LNCaP clone FGC (cell line): ENCODE measurements around the gene FHL3.

Experiments used
- DNase-seq: peaks from one replicate; pipeline ENCODE4 v3.0.0-alpha.2; 2011; ENCODE audit warnings: low read depth
- H3K4me3 ChIP-seq: 2 replicates; pipeline ENCODE4 v1.5.1; 2011; ENCODE audit warnings: mild to moderate bottlenecking, low read depth, low read length, control low read depth
- TF ChIP-seq, protein P1 (sequence below): IDR thresholded peaks from 2 replicates; pipeline ENCODE4 v1.5.1; 2012; ENCODE audit warnings: mild to moderate bottlenecking; ENCODE audit not compliant: control insufficient read depth, insufficient read depth; ENCODE audit errors: extremely low read depth

The FHL3 gene

GRCh38 chr1:38005195-38006007 is at the start of gene FHL3:
FHL3 (minus strand) TSS chr1:38005514; CDS start chr1:37999412, 6,102 bp downstream.
- no peak for DNase-seq
- TF ChIP-seq, protein P1, sequence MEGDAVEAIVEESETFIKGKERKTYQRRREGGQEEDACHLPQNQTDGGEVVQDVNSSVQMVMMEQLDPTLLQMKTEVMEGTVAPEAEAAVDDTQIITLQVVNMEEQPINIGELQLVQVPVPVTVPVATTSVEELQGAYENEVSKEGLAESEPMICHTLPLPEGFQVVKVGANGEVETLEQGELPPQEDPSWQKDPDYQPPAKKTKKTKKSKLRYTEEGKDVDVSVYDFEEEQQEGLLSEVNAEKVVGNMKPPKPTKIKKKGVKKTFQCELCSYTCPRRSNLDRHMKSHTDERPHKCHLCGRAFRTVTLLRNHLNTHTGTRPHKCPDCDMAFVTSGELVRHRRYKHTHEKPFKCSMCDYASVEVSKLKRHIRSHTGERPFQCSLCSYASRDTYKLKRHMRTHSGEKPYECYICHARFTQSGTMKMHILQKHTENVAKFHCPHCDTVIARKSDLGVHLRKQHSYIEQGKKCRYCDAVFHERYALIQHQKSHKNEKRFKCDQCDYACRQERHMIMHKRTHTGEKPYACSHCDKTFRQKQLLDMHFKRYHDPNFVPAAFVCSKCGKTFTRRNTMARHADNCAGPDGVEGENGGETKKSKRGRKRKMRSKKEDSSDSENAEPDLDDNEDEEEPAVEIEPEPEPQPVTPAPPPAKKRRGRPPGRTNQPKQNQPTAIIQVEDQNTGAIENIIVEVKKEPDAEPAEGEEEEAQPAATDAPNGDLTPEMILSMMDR, result no peak
- peak within 1 kb of the TSS; percentile 49 for H3K4me3 ChIP-seq

DNA sequence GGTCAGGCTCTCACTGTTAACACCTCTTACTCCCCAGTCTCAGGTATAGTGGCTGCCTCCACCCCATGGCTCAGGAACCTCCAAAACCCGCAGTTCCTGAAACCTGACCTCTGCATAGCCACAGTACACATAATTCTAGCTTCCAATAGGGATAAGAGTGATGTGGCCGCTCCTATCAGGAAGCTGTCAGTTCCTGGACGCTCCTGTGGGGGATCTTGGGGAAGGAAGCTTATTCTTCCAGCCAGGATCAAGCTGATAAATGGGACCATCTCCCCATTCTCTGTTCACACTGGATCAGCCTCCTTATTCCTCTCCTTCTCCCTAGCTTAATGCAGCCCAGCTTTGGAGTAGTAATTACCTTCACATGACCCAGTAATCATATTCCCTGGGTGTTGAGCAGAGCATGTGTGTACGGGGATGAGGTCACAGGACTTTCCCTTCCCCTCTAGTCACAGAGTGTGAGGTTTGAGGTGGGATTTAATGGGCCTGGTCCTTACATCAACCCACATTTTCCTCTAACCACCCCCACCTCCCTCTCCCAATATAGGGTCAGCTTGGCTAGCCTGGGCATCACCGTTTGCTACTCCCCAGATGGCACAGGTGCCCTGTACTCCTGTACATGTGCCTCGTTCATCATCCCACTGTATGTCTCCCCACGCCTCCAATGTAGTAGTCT is 48.2 kb upstream of the FHL3 start:
- no peak overlapping the region for H3K4me3 ChIP-seq
- TF ChIP-seq, protein P1, result no peak
- no peak for DNase-seq

- TF ChIP-seq, protein P1, result no peak
- no peak overlapping the region for H3K4me3 ChIP-seq
- DNase-seq, result no peak
Measured at GRCh38 chr1:38052750-38053415, 47.6 kb upstream of the FHL3 start.

DNA sequence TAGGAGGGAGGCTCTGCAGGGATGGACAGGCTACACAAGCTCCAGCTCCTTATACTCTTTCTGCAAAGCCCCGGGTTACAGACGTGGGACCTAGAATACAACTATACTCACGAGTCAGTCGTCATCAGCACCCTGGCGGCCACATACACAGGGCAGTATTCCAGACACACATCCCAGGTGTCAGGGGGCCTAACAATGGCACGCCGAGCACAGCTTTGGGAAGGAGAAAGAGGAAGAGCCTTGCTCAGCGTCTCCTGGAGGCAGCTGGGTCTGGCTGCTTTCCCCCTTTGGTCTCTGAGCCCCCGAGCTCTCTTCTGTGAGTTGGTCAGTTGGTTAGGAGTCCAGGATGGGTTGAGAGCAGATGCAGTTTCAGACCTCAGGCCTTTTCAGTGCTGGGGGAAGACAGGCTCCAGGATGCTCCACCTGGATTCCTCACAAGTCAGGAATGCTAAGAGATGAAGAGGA is 45.8 kb upstream of the FHL3 start:
- no peak for DNase-seq
- H3K4me3 ChIP-seq, result no peak overlapping the region
- TF ChIP-seq, protein P1, result no peak

DNA sequence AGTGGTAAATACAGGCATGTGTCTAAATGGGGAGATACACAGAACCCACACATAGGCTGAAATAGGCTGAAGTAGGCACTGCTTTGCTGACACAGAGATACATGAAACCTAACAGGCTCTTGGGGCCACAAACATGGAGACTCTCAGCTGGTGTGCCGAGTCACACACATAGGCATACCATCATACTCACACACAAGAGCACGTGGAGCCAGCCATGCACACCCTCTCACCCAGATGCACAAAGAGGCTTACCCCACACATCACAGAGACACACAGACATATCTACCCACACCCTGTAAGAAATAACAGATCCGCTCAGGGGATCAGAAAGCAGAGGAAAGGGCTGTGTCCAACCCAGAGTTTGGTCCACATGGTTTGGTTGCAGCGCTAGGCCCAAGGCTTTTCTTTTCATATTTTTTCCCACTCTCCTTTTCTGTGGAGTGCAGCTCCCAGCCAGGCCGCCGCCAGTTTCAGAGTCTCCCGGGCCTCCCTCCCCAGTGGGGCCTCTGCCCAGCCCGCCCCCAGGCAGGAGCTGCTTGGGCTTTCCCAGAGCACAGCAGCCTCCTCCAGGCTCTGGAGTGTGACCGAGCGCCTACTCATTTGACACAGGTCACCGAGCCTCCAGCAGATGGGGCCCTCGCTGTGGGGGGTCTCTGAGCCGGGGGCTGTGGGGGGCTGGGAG is 45.2 kb upstream of the FHL3 start:
- DNase-seq, result no peak
- TF ChIP-seq, protein P1, result no peak
- no peak overlapping the region for H3K4me3 ChIP-seq

GRCh38 chr1:38047603-38048141 is 42.4 kb upstream of the FHL3 start:
- peak overlapping the region; percentile 45; the same call in 1 of the 2 replicates for H3K4me3 ChIP-seq
- TF ChIP-seq, protein P1, result no peak
- no peak for DNase-seq
